Astrocyte of the spinal cord (primary cell): ENCODE results near the gene WDR77.

ENCODE experiments used
- DNase-seq: peaks from one replicate; pipeline ENCODE4 v3.0.0; 2011; ENCODE audit warnings: low read depth, low spot score
- H3K4me3 ChIP-seq: 2 replicates; pipeline ENCODE4 v1.5.1; 2011; ENCODE audit warnings: low read depth, mild to moderate bottlenecking, low read length, moderate library complexity
- in situ Hi-C: cut with HindIII; loops from 2 replicates; pipeline ENCODE4 v1.10.0; 2017; ENCODE audit warnings: low sequenced_read_pairs
- TF ChIP-seq, protein P1 (sequence below): IDR thresholded peaks from 2 replicates; pipeline ENCODE4 v1.5.1; 2012; ENCODE audit warnings: low read depth, mild to moderate bottlenecking, low read length, inconsistent platforms

The WDR77 gene

DNA sequence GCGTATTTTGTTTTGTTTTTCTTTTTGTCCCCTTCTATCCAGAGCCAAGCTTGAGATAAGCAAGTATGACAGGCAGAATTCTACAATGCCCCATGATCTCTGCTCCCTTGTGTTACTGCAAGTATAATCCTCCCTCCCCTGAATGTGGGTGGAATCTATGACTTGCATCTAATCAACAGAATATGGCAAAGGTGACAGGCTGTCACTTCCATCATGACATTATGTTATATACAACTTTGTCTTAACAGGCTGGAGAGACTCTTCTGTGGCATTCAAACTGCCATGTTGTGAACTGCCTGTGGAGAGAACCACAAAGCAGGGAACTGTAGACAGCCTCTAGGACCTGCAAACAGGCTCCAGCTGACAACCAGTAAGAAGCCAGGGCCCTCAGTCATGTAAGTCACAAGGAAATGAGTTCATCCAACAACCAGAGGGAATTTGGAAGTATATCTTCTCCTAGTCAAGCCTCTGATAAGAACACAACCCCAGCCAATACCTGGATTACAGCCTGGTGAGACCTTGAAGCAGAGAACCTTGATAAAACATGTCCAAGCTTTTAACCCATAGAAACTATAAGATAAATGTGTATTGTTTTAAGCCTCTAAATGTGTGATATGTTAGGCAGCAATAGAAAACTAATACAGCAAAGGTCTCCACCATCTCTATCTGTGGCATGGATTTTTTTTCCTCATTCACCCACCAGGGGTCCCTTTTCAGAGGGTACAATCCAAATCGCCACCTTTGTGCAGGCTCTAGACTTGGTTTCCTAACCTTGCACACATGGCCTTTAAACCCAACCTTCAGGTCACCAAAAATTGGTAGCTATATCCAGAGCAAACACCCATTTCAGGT, 19.0 kb upstream of the WDR77 start:
- TF ChIP-seq, protein P1, sequence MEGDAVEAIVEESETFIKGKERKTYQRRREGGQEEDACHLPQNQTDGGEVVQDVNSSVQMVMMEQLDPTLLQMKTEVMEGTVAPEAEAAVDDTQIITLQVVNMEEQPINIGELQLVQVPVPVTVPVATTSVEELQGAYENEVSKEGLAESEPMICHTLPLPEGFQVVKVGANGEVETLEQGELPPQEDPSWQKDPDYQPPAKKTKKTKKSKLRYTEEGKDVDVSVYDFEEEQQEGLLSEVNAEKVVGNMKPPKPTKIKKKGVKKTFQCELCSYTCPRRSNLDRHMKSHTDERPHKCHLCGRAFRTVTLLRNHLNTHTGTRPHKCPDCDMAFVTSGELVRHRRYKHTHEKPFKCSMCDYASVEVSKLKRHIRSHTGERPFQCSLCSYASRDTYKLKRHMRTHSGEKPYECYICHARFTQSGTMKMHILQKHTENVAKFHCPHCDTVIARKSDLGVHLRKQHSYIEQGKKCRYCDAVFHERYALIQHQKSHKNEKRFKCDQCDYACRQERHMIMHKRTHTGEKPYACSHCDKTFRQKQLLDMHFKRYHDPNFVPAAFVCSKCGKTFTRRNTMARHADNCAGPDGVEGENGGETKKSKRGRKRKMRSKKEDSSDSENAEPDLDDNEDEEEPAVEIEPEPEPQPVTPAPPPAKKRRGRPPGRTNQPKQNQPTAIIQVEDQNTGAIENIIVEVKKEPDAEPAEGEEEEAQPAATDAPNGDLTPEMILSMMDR, result no peak
- DNase-seq, result no peak
- H3K4me3 ChIP-seq, result no peak overlapping the region
- in situ Hi-C loops, result no loop called here

DNA sequence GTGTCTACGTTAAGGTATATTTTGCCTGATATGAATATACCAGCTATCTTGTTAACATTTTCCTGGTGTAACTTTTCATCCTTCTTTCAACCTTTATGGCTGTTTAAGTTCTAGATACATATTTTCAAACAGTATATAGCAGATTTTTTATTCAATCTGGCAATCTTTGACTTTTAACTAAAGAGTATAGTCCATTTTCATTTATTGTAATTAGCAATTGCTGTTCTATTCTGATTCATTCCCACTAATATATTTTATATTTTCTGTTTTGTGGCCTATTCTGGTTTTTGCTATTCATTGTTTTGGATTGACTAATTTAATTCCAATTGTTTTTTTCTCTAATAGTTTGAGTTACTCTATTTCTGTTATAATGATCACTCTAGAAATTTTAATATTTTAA, 17.4 kb upstream of the WDR77 start:
- no peak overlapping the region for H3K4me3 ChIP-seq
- in situ Hi-C loops, result no loop called here
- TF ChIP-seq, protein P1, result no peak
- no peak for DNase-seq

DNA sequence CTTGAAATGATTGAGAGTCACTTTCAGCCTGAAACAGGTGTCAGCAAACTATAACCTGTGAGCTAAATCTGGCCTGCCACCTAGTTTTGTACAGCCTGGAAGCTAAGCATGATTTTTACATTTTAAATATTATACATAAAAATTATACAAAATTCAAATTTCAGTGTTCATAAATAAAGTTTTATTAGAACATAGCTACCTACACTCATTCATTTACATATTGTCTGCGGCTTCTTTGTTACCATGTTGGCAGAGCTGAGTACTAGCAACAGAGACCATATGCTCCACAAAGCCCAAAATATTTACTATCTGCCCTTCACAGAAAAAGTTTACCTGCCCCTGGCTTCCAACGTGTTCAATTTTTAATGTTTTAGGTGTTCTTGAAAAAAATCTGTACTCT, 16.7 kb upstream of the WDR77 start:
- no peak for DNase-seq
- TF ChIP-seq, protein P1, result no peak
- H3K4me3 ChIP-seq, result no peak overlapping the region
- in situ Hi-C loops, result no loop called here

DNA sequence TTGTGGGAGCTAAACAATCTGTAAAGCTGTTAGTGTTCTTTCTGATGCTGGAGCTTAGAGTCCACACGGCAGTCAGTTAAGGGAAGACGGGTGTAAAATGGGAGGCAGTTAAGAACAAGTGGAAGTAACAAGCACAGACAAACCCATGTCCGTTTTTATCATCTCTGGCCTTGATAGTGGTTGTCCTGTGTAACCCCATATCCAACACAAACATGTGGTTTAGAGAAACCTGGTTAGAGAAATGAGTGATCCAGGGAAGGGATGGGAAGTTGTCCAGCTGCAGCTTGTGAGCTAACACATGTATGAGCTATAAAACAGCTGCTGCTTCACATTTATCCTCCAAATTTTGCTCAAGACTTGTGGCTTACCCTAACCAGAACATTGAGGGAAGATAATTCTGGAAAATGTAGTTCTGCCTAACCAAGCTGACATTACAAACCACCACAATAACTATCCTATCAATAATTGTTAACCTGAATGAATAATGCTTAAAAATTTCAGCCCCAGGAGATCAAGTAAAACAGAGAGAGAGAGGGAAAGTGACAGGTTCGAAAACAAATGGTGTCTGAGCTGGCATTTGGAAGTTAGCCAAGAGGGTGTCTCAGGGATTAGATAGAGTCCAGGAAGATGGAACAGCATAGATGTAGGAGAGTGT, 14.1 kb upstream of the WDR77 start:
- H3K4me3 ChIP-seq, result no peak overlapping the region
- peak; percentile 50 for DNase-seq
- TF ChIP-seq, protein P1, result no peak
- in situ Hi-C loops, result no loop called here

DNA sequence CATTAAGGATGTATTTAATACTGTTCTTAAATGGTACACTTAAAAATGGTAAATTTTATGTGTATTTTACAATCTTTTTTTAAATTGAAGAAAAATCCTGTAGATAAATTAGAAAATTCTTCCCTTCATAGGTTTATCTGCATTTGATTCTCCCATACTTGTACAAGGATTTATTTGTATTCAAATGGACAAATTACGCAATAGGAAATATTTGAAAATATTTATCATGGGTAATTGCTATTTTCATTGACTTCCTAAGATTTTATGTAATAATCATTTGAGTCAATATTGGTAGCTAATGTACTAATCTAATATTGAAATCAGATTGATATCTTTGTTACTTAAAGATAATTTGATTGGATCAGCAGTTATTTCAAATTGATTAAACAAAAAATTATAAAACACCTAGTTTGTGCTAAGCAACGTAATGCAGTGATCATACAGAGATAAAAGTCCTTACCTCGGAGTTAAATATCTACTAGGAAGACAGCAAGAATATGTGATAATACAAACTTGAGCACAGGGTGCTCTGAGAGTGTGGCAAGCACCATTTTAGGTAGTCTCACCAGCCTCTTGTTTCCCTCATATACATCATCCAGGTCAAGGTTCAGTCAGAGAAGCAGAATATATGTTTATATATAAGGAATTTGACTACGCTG, 13.4 kb upstream of the WDR77 start:
- in situ Hi-C loops, result no loop called here
- no peak overlapping the region for H3K4me3 ChIP-seq
- DNase-seq, result no peak
- TF ChIP-seq, protein P1, result no peak

DNA sequence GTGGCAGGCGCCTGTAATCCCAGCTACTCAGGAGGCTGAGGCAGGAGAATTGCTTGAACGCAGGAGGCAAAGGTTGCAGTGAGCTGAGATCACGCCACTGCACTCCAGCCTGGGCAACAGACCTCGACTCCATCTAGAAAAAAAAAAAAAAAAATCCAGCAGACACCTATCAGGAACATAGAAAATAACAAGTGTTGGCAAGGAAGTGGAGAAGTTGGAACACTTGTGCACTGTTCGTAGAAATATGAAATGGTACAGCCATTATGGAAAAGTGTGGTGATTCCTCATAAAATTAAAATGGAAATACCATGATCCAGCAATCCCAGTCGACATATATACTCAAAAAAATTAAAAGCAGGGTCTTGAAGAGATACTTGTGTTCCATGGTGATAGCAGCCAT, 12.7 kb upstream of the WDR77 start:
- in situ Hi-C loops, result no loop called here
- no peak for DNase-seq

More for the DNA sequence above, 12.7 kb upstream of the WDR77 start:
- TF ChIP-seq, protein P1, result no peak
- no peak overlapping the region for H3K4me3 ChIP-seq
